ENCODE measurements around the gene C3orf20.

Gene C3orf20
- total RNA-seq, result 0.35 to 1.4 reads per million in 2 experiments

GRCh38 chr3:14674841-14675240 is at the start of gene C3orf20:
C3orf20 (plus strand) TSS chr3:14675141; CDS start chr3:14682714, 7,573 bp downstream.
- DNase-seq (ENCODE audit: low read depth), result no peak

GRCh38 chr3:14625443-14625842 is 49.5 kb upstream of the C3orf20 start:
- DNase-seq (ENCODE audit: low read depth), result no peak

DNA sequence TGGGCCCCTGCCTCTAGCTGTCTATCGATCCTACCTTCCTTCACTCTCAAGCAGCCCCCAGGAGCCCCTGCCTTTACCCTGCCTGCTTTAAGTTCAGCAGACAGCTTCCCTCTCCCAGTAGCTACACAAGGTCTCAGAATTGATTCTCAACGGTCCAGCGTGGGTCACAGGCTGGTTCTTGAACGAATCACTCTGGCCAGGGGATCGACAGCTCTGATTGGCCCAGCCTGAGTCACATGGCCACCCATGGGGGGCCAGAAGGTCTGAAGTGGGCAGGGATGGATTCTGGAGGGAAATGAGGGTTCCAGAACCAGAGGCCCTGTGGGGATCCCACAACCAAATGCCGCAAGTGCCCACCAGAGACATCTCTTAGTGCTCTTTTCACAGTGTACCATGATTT is 47.1 kb upstream of the C3orf20 start:
- no peak for DNase-seq (ENCODE audit: low read depth)

DNA sequence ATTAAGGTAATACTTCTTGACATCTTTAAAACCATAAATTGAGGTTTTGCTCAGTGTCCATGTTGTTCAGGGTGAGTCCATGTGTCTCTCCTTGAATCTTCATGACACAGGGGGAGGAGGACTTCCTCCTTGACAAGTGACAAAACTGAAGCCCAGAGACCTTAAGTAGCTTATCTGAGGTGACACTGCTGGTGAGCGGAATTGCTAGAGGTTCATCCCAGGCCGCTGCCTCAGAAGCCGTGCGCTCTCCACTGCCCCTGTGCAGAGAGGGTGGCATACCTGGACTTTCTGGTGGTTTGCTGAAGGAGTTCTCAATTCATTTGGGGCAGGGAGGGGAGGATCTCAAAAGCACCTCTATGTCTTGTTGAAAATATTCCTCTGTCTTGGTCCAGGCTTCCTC is 46.5 kb upstream of the C3orf20 start:
- DNase-seq (ENCODE audit: low read depth), result no peak

GRCh38 chr3:14630404-14631100 is 44.4 kb upstream of the C3orf20 start:
- no peak for DNase-seq (ENCODE audit: low read depth)

GRCh38 chr3:14631101-14631497 is 43.8 kb upstream of the C3orf20 start:
- no peak for DNase-seq (ENCODE audit: low read depth)

- no peak for DNase-seq (ENCODE audit: low read depth)
Observed at GRCh38 chr3:14631687-14632441, 43.1 kb upstream of the C3orf20 start.

- no peak for DNase-seq (ENCODE audit: low read depth)
Observed at GRCh38 chr3:14632442-14632930, 42.5 kb upstream of the C3orf20 start.

DNA sequence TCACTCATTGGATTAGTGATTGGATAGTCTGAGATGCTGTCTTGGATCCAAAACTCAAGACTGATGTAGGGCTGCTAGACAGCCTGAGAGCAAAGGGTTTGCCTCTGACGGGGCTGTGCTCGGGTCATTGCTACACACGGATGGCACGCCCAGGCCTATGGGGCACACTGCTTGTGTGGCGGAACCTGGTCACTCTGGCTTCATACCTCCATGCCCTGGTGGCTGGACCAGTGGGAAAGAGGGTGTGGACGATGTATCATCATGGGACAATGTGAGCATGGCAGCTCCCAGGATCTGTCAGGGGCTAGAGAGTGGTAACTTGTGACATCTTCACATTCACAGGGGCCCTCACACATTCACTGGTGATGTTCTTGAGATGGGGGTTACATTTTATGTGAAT is 41.5 kb upstream of the C3orf20 start:
- no peak for DNase-seq (ENCODE audit: low read depth)

DNA sequence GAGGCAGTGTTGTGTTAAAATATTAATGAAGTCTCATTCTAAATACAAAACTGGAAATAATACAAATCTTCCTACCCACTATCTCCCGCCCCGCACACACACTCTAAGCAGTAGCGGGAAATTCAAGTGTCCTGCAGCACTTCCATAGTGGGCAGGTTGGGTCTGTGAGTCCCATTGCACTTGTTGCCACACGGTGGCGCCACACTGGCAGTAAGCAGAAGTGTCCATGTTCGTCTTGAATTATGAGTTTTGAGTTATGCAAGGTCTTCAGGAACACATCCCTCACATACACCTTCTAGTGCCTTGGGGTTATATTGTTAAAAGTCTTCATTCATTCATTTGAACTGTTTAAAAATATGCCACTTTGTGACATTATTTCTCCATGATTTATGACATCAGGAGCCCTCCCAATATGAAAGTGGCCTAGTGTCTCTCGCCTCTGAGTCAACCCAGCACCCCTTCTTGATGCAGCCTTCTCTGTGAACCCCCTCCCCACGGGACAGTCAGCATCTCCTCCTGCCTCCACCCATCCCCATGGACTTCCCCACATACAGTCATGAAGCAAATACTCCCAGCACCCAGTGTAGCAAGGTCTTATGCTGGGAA is 41.0 kb upstream of the C3orf20 start:
- peak; percentile 42 for DNase-seq (ENCODE audit: low read depth)

- DNase-seq (ENCODE audit: low read depth), result no peak
Observed at GRCh38 chr3:14634763-14635400, 40.1 kb upstream of the C3orf20 start.

GRCh38 chr3:14636496-14637087 is 38.3 kb upstream of the C3orf20 start:
- DNase-seq (ENCODE audit: low read depth), result no peak

- DNase-seq (ENCODE audit: low read depth), result no peak
Observed at GRCh38 chr3:14640157-14640562, 34.8 kb upstream of the C3orf20 start.

DNA sequence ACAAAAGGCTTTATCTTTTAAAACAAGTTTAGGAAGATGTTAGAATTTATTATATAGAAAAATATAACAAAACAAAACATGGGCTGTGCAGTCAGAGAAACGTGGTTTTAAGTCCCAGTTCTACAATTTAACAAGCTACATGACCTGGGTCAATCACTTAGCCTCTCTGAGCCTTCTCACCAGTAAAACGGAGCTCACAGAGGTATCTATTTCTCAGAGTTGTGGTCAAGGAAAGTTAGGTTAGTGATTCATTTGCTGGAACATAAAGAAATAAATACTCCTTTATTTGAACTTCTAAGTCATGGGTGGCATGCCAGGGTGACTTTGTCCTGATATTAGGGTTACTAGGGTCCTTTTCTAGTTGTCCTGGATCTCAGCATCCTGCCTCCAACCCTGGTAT is 34.2 kb upstream of the C3orf20 start:
- no peak for DNase-seq (ENCODE audit: low read depth)

GRCh38 chr3:14641346-14641745 is 33.6 kb upstream of the C3orf20 start:
- no peak for DNase-seq (ENCODE audit: low read depth)

- no peak for DNase-seq (ENCODE audit: low read depth)
Observed at GRCh38 chr3:14645453-14645852, 29.5 kb upstream of the C3orf20 start.

GRCh38 chr3:14646131-14646573 is 28.8 kb upstream of the C3orf20 start:
- DNase-seq (ENCODE audit: low read depth), result no peak

GRCh38 chr3:14646589-14647413 is 28.1 kb upstream of the C3orf20 start:
- no peak for DNase-seq (ENCODE audit: low read depth)

- DNase-seq (ENCODE audit: low read depth), result no peak
Observed at GRCh38 chr3:14647976-14648955, 26.7 kb upstream of the C3orf20 start.

DNA sequence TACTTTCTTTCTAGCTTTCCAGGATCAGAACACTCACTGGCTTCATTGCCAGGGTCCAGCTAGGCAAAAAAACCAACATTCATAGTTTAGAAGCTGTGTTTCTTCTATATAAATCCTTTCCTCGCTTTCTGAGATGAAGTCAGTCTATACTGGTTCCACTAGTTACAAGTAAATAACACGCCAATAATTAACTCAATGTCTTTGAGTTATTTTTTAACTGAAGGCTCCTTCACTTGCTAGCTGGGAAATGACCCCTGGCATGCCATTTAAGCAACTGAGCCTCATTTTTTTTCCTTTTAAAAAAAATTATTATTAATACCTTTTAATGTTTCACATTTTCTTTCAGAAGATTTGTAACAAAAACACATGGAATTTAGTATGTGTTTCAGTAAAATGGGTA is 25.5 kb upstream of the C3orf20 start:
- DNase-seq (ENCODE audit: low read depth), result no peak
